Stimulated activated CD4-positive, alpha-beta T cell treated with anti-CD3 and anti-CD28 coated beads, Interleukin-2, amount 100 ng/mL, for 24 hours (primary cell): Measurements from ENCODE around the gene CAV3.
"Not testable (repeated sequence)": the region's sequence is repeated elsewhere in the genome, so short reads cannot be mapped to it uniquely, and the experiment has no call there.

Source experiments
- DNase-seq, 2 donors: peaks; one replicate each; pipeline ENCODE4 v3.0.0-alpha.2; 2020

CAV3 gene

GRCh38 chr3:8733332-8734094, at the start of gene CAV3:
TSS of gene CAV3 (plus strand) at chr3:8733802. CDS start at chr3:8733877, 75 bp downstream.
- DNase-seq: no peak

DNA sequence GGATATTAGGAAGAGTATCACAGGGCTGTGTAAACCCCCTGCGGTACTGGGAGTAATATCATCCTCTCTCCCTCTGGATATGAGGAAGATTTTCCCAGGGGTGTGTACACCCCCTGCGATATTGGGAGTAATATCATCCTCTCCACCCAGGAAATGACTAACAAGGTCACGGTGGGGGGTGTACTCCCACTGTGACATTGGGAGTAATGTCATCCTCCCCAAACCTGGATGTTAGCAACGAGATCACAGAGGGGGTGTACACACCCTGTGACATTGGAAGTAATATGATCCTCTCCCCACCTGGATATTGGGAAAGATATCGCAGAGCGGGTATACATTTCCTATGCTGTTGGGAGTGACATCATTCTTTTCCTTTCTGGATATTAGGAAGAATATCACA, 48.6 kb upstream of the CAV3 start:
- not testable (repeated sequence) for DNase-seq

- DNase-seq: not testable (repeated sequence)
Measured at GRCh38 chr3:8691295-8691694, 42.3 kb upstream of the CAV3 start.

DNA sequence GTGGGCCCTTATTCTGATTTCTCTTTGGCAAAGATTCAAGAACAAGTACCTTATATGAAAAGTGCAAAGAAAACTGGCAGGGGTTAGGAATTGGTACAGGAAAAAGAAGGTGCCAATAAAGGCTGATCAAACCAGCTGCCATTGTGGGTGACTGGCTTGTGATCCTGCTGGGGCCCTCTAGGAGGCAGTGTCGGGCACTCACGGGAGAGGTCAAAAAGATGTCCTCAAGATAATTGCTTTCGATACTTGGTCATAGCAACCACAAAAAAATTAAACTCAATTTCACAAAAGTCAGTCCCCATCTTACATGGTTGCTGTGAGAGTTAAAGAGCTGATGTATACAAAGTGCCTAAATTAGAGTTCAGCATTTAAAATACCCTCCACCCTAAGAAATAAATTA, 31.0 kb upstream of the CAV3 start:
- peak in 1 of 2 donors; percentile 6 for DNase-seq

GRCh38 chr3:8705575-8705974, 28.0 kb upstream of the CAV3 start:
- no peak for DNase-seq

DNA sequence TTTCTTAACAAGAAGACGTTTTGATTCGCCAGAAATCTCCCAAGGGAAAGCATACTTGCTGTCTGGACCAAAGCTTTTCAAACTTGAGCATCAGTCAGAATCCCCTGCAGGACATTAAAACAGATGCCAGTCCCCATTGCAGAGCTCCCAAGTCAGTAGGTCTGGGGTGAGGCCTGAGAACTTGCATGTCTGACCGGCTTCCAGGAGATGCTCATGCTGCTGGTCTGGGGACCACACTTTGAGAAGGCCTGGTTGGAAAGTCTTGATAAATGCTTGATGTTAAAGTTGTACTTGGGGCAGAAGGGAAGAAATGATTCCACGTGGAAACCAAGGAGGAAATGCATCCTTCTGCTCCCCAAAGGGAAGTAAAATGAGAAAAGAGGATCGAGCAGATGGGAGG, 24.3 kb upstream of the CAV3 start:
- no peak for DNase-seq

GRCh38 chr3:8709801-8710507, 23.6 kb upstream of the CAV3 start:
- DNase-seq: no peak

DNA sequence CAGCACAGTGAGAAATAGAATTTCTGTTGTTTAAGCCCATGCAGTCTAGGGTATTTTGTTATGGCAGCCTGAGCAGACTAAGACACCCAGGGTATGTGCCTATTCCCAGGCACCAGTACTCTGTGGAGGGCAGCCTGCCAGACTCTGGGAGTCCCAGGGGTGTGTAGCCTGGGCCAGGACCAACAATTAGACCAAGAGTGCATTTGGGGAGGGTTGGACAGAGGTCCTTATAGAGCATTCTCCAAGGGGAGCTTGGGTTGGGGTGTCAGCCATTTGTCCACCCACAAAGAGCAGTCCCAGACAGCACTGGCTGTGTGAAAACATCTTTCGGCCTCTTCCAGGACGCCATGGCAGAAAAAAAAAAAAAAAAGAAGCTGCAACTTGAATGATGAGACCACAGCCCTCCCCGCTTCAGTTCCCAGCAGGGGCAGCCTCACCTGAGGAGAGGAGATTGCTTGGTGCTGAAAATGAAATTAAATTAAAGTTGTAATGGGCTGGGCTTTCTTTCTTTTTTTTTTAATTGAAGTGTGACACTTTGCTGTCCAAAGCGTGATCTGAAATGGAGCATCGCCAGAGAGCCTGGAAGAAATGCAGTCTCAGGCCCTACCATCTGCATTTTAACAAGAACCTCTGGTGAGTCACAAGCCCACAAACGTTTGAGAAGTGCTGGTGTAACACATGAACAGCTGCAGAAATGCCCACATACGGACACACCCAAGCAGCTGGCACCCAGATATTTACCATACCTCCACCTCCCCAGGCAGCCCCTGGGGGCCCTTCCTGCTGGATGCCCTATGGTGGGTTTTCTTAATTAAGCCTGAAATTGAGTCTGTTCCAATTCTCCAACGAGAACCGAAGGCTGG, 21.3 kb upstream of the CAV3 start:
- no peak for DNase-seq

DNA sequence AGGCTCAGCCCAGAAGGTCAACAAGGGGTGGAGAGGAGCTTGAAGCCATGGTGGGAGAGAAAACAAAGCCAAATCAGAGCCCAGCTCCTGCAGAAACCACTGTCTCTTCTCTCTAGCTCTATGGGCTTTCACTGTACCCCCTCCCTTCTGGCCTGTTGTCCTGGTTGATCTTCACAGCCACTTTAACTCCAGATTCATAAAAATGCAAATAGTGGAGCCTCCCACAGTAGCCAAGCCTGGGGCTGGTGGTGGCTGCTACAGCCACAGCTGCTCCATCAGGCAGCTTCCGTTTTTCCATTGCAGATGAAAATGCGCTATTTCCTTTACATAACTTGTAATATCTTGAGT, 20.7 kb upstream of the CAV3 start:
- DNase-seq: no peak

DNA sequence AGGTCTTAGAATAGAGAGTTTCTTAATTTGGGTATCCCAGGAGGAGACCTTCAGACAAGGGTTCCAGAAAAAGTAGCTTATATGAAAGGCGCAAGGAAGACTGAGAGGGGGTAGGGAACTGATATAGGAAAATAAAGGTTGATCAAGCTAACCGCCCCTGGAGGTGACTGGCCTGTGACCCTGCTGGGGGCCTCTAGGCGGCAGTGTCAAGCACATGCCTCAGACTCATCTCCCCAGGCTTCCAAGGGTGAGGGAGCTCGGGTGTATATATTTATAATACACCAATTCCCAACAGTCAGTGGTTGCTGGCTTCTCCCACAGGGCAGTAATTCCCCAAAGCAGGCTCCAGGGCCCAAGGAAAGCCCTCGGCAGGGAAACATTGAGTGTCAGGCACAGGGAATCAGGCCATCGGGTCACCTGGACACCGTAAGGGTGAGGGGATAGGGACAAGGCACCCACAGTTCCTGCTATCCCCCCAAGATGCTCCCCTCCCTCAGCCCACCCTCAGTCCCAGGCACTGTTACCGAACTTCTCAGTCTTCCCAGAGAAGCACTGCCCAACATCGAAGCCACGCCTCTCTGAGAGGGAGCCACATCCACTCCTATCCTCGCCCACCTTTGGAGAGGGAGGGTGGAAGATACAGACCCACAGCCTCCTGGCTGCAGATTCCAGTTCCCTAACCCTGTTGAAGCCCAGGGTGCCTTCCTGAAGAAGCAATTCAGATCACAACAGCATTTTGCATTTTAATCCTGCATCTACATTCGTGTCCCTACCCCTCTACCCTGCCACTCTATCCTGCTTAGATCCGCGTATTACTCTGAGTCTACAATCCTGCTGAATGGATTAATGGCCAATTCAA, 19.5 kb upstream of the CAV3 start:
- no peak for DNase-seq

DNA sequence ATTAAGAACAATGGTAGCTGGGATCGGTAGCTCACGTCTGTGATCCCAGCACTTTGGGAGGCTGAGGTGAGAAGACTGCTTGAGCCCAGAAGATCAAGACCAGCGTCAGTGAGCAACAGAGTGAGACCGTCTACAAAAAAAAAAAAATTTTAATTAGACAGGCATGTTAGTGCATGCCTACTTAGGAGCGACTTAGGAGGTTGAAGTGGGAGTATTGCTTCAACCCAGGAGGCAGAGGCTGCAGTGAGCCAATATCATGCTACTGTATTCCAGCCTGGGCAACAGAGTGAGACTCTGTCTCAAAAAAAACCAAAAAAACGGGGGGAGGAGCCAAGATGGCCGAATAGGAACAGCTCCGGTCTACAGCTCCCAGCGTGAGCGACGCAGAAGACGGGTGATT, 17.8 kb upstream of the CAV3 start:
- not testable (repeated sequence) for DNase-seq

- no peak for DNase-seq
Measured at GRCh38 chr3:8722808-8723207, 10.8 kb upstream of the CAV3 start.

GRCh38 chr3:8723612-8724011, 10.0 kb upstream of the CAV3 start:
- DNase-seq: no peak

DNA sequence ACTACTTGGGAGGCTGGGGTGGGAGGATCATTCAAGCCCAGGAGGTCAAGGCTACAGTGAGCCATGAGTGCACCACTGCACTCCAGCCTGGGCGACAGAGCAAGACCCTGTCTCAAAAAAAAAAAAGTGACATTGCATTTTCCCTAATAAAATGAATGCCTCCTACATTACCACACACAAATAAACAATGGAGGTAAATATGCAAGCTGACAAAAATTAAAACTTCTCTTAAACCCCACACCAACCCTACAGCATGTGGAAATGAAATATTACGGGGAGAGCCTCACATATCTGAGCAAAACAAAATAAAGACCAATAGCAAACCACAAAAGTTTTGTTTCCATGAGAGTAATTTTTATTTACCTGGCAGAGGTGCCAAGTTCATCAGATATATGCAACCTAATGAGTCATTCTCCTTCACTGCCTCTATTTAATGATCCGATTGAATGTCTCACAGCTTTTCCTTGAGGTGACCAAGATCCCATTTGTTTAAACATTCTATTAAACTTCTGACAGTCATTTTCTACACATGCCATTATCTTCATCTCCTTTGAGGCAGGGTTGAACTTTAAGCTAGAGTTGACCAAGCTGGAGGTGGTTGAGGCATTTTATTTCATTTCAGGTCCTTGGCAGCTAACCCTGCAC, 9.4 kb upstream of the CAV3 start:
- no peak for DNase-seq

GRCh38 chr3:8727605-8728512, 5.7 kb upstream of the CAV3 start:
- no peak for DNase-seq

GRCh38 chr3:8729479-8729878, 4.1 kb upstream of the CAV3 start:
- DNase-seq: no peak

GRCh38 chr3:8730656-8731055, 2.9 kb upstream of the CAV3 start:
- DNase-seq: no peak

DNA sequence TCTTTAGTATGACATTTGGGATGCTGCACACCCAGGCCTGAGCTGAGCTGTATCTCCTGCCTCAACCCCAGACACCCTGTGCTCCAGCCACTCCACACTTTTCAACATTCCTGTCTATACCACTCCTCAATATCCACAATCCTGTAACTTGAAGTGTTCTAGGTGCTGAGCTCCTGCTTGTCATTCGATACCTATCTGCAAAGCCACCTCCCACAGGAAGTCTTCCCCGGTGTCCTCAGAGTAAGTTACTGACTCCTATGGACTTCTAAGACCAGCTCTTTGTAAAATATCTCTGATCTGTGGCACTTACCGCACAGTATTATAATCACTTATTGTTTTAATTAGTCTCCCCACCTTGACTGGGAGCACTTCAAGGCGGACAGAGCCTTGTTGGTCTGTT, 1.2 kb upstream of the CAV3 start:
- no peak for DNase-seq

GRCh38 chr3:8734137-8734878, 706 bp downstream of the CAV3 start:
- no peak for DNase-seq

- no peak for DNase-seq
Measured at GRCh38 chr3:8734908-8735307, 1.3 kb downstream of the CAV3 start.
